K562 (cell line): ENCODE measurements around the gene SYNRG. TPM values are rescaled to one million over a fixed set of nuclear protein-coding genes. Genes with fewer than 3 reads are reported as not detected.

Source experiments
- ATAC-seq: fragments of 200-7000 bp; cut with Tn5 transposase; 3 replicates; pipeline ENCODE4 v1.9.1; 2020; ENCODE audit warnings: moderate library complexity
- BruUV-seq: library from RNA; stranded (reverse); fragments of 400-500 nt; replicated peaks from 2 replicates; lab custom pipeline; 2021; lab: Mats Ljungman, UMichigan
- CTCF ChIA-PET: fragments of 300-600 bp; formaldehyde crosslinking; extraction: SDS; loops from one replicate; lab custom pipeline; 2021; ENCODE audit warnings: low intra/inter-chr PET ratio; lab: Yijun Ruan, JAX
- POLR2A ChIA-PET: fragments of 300-600, 350-650 bp; sonication (Branson Sonifier 250); formaldehyde crosslinking; extraction: SDS; loops from one replicate; lab custom pipeline; 2021; ENCODE audit warnings: antibody characterized with exemption, inconsistent platforms; lab: Yijun Ruan, JAX
- DNase-seq, 4 experiments: peaks; one replicate each; pipeline versions ENCODE4 v3.0.0 to v3.0.0-alpha.2; 2011 to 2018; ENCODE audit warnings: low spot score in 3 of 4, mixed read lengths in 3 of 4; ENCODE audit errors: extremely low read depth in 1 of 4
- FAIRE-seq: peaks from 2 replicates; lab custom pipeline; 2011; peaks lifted over from hg19 to GRCh38; lab: Jason Lieb, UNC
- H2AFZ ChIP-seq: 2 replicates; pipeline ENCODE4 v1.6.0; 2011; ENCODE audit warnings: low read depth, low read length, control low read depth, inconsistent platforms
- H3K27ac ChIP-seq: fragments of 200-600 bp; 3 replicates; pipeline ENCODE4 v1.8.0; 2011; ENCODE audit warnings: low read depth, mild to moderate bottlenecking, control low read depth, inconsistent platforms, low read length, moderate library complexity, mixed read lengths; ENCODE audit errors: extremely low read depth
- H3K27me3 ChIP-seq, 2 experiments: fragments of 300-600 bp in 1 of 2; 2 replicates in 1 of 2; 3 replicates in 1 of 2; pipeline versions ENCODE4 v1.6.0 to v1.8.0; 2011; ENCODE audit warnings: inconsistent platforms in 2 of 2, low read length in 2 of 2, mild to moderate bottlenecking in 1 of 2, mixed read lengths in 1 of 2, moderate library complexity in 1 of 2; ENCODE audit not compliant: control insufficient read depth in 2 of 2, insufficient read depth in 2 of 2
- H3K36me3 ChIP-seq: fragments of 300-600 bp; 3 replicates; pipeline ENCODE4 v1.8.0; 2011; ENCODE audit warnings: mild to moderate bottlenecking, low read length, inconsistent platforms; ENCODE audit not compliant: control insufficient read depth, insufficient read depth
- H3K4me1 ChIP-seq, 2 experiments: fragments of 200-600 bp in 1 of 2; replicated peaks in 1 of 2; 2 replicates in 1 of 2; 3 replicates in 1 of 2; pipeline versions ENCODE4 v1.5.1 to v1.8.0; 2011; ENCODE audit warnings: inconsistent platforms in 2 of 2, low read length in 2 of 2, mild to moderate bottlenecking in 1 of 2, mixed read lengths in 1 of 2, moderate library complexity in 1 of 2; ENCODE audit not compliant: control insufficient read depth in 2 of 2, insufficient read depth in 2 of 2
- H3K4me2 ChIP-seq: 2 replicates; pipeline ENCODE4 v1.6.1; 2011; ENCODE audit warnings: low read length, control low read depth, inconsistent platforms, mixed read lengths; ENCODE audit not compliant: insufficient read depth
- H3K4me3 ChIP-seq: fragments of 200-600 bp; sonication (generic), shearing (Covaris generic); 2 replicates; pipeline ENCODE4 v1.5.1; 2016; ENCODE audit warnings: control low read depth, inconsistent platforms
- H3K79me2 ChIP-seq: fragments of 200-600 bp; 3 replicates; pipeline ENCODE4 v1.8.0; 2011; ENCODE audit warnings: low read length, inconsistent platforms; ENCODE audit not compliant: control insufficient read depth, insufficient read depth
- H3K9ac ChIP-seq, 2 experiments: 2 replicates each; pipeline versions ENCODE4 v1.6.0 to v1.6.1; 2011; ENCODE audit warnings: low read depth in 2 of 2, low read length in 2 of 2, control low read depth in 1 of 2, inconsistent platforms in 1 of 2, mild to moderate bottlenecking in 1 of 2, mixed read lengths in 1 of 2; ENCODE audit not compliant: insufficient read depth in 1 of 2
- H3K9me1 ChIP-seq: one replicate; pipeline ENCODE4 v1.6.0; 2011; ENCODE audit warnings: inconsistent platforms, mild to moderate bottlenecking, low read length, moderate library complexity; ENCODE audit not compliant: control insufficient read depth, insufficient read depth
- H3K9me3 ChIP-seq: replicated peaks from 2 replicates; pipeline ENCODE4 v1.5.1; 2011; ENCODE audit warnings: low read depth, low read length, inconsistent platforms; ENCODE audit not compliant: control insufficient read depth, insufficient read depth
- H4K20me1 ChIP-seq: replicated peaks from 2 replicates; pipeline ENCODE4 v1.6.1; 2011; ENCODE audit warnings: low read length, inconsistent platforms, mixed read lengths; ENCODE audit not compliant: control insufficient read depth, insufficient read depth
- ADNP ChIP-seq: fragments of 200-800 bp; sonication (Bioruptor generic); IDR thresholded peaks from 2 replicates; pipeline ENCODE4 v1.6.1; 2016; ENCODE audit warnings: missing genetic modification characterization, missing compliant biosample characterization
- ATF7 ChIP-seq: fragments of 450-650 bp; IDR thresholded peaks from 2 replicates; pipeline ENCODE4 v1.7.1; 2014; ENCODE audit warnings: mild to moderate bottlenecking, moderate library complexity
- BCL6 ChIP-seq: fragments of 250-450 bp; sonication (Bioruptor Pico); IDR thresholded peaks from 2 replicates; pipeline ENCODE4 v1.4.0; 2020
- CREM ChIP-seq: IDR thresholded peaks from 2 replicates; pipeline ENCODE4 v1.6.1; 2014; ENCODE audit warnings: antibody characterized with exemption, low read depth
- HMGN3 ChIP-seq: IDR thresholded peaks from 2 replicates; pipeline ENCODE4 v1.6.1; 2011; ENCODE audit warnings: borderline replicate concordance, low read depth, mild to moderate bottlenecking, mixed read lengths, low read length; ENCODE audit not compliant: insufficient read length; ENCODE audit errors: extremely low read depth
- HNRNPH1 ChIP-seq: fragments of 200-400 bp; formaldehyde crosslinking; optimal IDR thresholded peaks from 2 replicates; pipeline ENCODE3; 2017; ENCODE audit warnings: low read depth, mild to moderate bottlenecking, low read length, moderate library complexity
- HNRNPL ChIP-seq: fragments of 200-400 bp; formaldehyde crosslinking; IDR thresholded peaks from 2 replicates; pipeline ENCODE4 v1.6.1; 2017; ENCODE audit warnings: low read depth, mild to moderate bottlenecking, low read length
- NR3C1 ChIP-seq: sonication (generic); formaldehyde crosslinking; IDR thresholded peaks from 2 replicates; pipeline ENCODE4 v1.8.1; 2022; ENCODE audit warnings: missing genetic modification reagents
- PHB ChIP-seq: fragments of 250-450 bp; sonication (Bioruptor Pico); IDR thresholded peaks from 2 replicates; pipeline ENCODE4 v1.5.0; 2021
- PPARD ChIP-seq: fragments of 250-450 bp; sonication (Bioruptor Pico); IDR thresholded peaks from 2 replicates; pipeline ENCODE4 v1.8.0; 2022; ENCODE audit warnings: inconsistent platforms, mild to moderate bottlenecking, moderate library complexity
- RNF2 ChIP-seq: sonication (generic); IDR thresholded peaks from 2 replicates; pipeline ENCODE4 v1.6.1; 2016
- TAF9B ChIP-seq: fragments of 450-650 bp; IDR thresholded peaks from 2 replicates; pipeline ENCODE4 v1.6.1; 2018; ENCODE audit warnings: mild to moderate bottlenecking; ENCODE audit not compliant: partially characterized antibody
- TARDBP ChIP-seq: fragments of 450-650 bp; IDR thresholded peaks from 2 replicates; pipeline ENCODE4 v1.6.1; 2016
- ZBTB1 ChIP-seq: sonication (generic); formaldehyde crosslinking; IDR thresholded peaks from 2 replicates; pipeline ENCODE4 v1.8.1; 2023; ENCODE audit warnings: missing genetic modification reagents, low read depth, mild to moderate bottlenecking, borderline replicate concordance
- ZNF217 ChIP-seq: sonication (generic); formaldehyde crosslinking; IDR thresholded peaks from 2 replicates; pipeline ENCODE4 v1.8.0; 2022; ENCODE audit warnings: mild to moderate bottlenecking, missing genetic modification reagents
- ZNF408 ChIP-seq: fragments of 250-450 bp; sonication (Bioruptor Pico); IDR thresholded peaks from 2 replicates; pipeline ENCODE4 v1.4.0; 2020; ENCODE audit warnings: low read depth, mild to moderate bottlenecking, moderate library complexity
- WGBS: fragments of 100-300 bp; shearing (Covaris generic); methylation state at CpG from one replicate; pipeline ENCODE4 v1.1.6; 2016; ENCODE audit warnings: low coverage, mixed read lengths; ENCODE audit not compliant: insufficient coverage; ENCODE audit errors: missing lambda C conversion rate; 5-methylcytosine and 5-hydroxymethylcytosine counted together
- in situ Hi-C: fragments of 300-500 bp; cut with MboI; formaldehyde crosslinking; loops from 4 replicates; pipeline ENCODE4 v1.15.0; 2018; ENCODE audit warnings: inconsistent platforms, mixed read lengths
- intact Hi-C: fragments of 100-400 bp; cut with micrococcal nuclease; formaldehyde crosslinking; loops from 2 replicates; pipeline ENCODE4 v1.14.2; 2022
- polyA plus RNA-seq, 8 experiments: library from polyadenylated mRNA; depleted of rRNA in 4 of 8; stranded (reverse) in 5 of 8; unstranded in 3 of 8; fragments of >200 nt; fragmentation: Nextera tagmentation in 2 of 8; fragmentation: Illumina TruSeq in 1 of 8; extraction: Ambion mirVana in 2 of 8; extraction: Trizol in 1 of 8; gene quantifications; 2 replicates each; pipeline versions ENCODE4 v1.2.1 to v1.2.3, GENCODE V29; 2011 to 2014; ENCODE audit warnings: inconsistent platforms in 1 of 8, missing spikeins in 1 of 8
- total RNA-seq, 7 experiments: library from RNA; depleted of rRNA in 6 of 7; stranded (reverse); fragments of >200 nt in 6 of 7; fragmentation: Illumina TruSeq in 2 of 7; extraction: Trizol in 2 of 7; gene quantifications; 2 replicates each; pipeline versions ENCODE4 v1.2.1 to v1.2.3, GENCODE V29; 2011 to 2021; ENCODE audit warnings: low replicate concordance in 1 of 7
- TF ChIP-seq, protein P1 (sequence below): fragments of 450-650 bp; formaldehyde crosslinking; IDR thresholded peaks from 2 replicates; pipeline ENCODE4 v1.4.0; 2022; ENCODE audit warnings: missing genetic modification characterization
- TF ChIP-seq, protein P2 (sequence below): sonication (generic); formaldehyde crosslinking; IDR thresholded peaks from 2 replicates; pipeline ENCODE4 v1.8.0; 2022; ENCODE audit warnings: mild to moderate bottlenecking, missing genetic modification reagents

Gene SYNRG
- total and polyA plus RNA-seq, 9 of the 15 experiments (the other 6 are each of a cell fraction or from before 2014, with no cell fraction given): 2.9 to 28.2 (median 15.1) TPM

DNA sequence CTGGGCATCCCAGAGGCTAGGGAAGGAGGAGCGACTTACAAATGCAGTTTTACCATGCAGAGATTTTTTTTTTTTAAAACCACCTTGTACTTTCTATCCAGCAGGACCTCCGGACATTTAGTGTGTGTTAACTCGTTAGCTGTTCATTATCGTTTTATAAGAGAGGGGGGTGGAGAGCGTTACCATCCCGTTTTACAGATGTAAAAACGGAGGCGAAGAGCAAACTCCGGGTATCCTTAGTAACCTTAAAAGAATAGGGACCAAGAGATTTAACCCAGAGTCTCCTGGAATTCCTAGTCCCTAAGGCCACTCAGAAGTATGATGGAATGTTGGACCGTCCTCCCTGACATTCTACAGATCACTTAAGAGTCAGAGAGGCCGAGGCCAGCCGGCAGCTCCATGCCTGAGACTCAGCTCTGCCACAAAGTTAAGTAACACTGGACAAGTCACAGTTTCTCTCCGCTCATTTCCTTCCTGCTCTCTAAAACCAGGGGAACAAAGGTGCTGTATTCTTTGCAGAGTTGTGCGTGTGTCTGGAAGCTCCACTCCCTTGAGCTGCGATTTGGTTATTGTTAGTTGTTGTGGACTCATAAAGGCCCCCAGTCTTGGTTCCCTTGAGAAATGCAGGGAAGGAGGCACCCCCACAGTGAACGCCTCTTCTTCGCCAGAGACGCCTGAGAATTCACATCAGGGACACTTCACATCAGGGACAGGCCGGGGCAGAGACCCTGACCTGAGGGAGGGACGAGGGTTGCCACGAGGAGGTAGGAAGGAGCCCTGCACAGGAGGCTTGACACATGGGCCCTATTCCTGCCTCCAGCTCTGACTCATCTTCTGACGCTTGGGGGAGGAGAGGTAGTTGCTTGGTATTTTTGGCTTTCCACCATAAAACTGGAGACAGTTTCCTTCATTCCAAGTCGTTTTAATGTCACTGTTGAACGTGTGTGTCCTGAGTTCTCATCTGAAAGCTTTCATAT, 118.3 kb downstream of the SYNRG start (continued):
- TF ChIP-seq HNRNPH1: no peak

DNA sequence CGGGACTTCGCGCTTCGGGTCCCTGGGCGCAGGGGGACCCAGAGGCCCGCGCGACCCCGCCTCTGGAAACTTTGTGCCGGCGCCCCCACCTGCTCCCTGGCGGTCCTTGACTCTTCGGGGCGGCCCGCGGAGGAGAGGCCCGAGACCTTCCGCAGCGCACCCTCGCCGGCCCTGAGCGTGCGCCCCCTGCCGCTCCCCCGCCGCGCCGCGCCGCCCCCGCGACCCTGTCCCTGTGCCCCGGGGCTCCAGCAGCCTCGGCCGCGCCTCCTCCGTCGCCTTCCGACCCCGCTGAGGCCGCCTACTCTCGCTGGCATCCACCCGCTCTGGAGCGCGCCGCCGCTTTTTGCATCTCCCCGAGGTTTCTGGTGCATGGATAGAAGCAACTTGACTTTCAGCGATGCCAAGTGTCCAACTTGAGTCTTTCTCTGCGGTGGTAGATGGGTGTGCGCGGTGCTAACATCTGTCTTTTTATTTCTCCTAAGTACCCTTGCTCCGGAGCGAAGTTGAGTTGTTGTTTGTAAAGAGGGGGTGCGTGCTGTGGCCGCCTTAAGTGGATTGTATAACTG, 119.1 kb downstream of the SYNRG start:
- CTCF ChIA-PET: no interaction called here
- intact Hi-C loops: no loop called here
- DNase-seq: peak in 1 of 4 experiments; percentile 80
- no peaks in the 10 kb centered on the region for H3K9me1 ChIP-seq
- in situ Hi-C loops: no loop called here
- peak overlapping the region; percentile 90 for H3K4me2 ChIP-seq
- no TSS peak for BruUV-seq
- peaks cover 51% of the 10 kb centered on the region for H3K79me2 ChIP-seq
- H3K36me3 ChIP-seq: no peaks in the 10 kb centered on the region
- H3K4me1 ChIP-seq: peaks cover 11 to 24% of the 10 kb centered on the region in 2 experiments; a peak in 4 of 5 replicates
- 1% methylated on average over 24 of the region's 56 CpGs for WGBS
- POLR2A ChIA-PET: interaction anchor here (0.5 to 1.0 kb wide), 5 partner anchors 10 to 301 kb away, joined by 3 to 6 read pairs (median 3); no protein-coding TSS in a partner anchor
- H3K27ac ChIP-seq: peak overlapping the region; percentile 79; the same call in 2 of the 3 replicates
- no peaks in the 10 kb centered on the region for H3K9me3 ChIP-seq
- H3K27me3 ChIP-seq: no peaks in the 10 kb centered on the region
- peak; percentile 72 for ATAC-seq
- no peak for FAIRE-seq
- H2AFZ ChIP-seq: peak overlapping the region; percentile 62
- H3K9ac ChIP-seq: peak overlapping the region; percentile 61 to 90
- H3K4me3 ChIP-seq: peak overlapping the region; percentile 74
- H4K20me1 ChIP-seq: no peaks in the 10 kb centered on the region
- peak; percentile 90 for TF ChIP-seq ZBTB1 (CRISPR knock-in tag)
- no peak for TF ChIP-seq PHB (CRISPR knock-in tag)
- TF ChIP-seq PPARD (CRISPR knock-in tag): no peak
- no peak for TF ChIP-seq TARDBP
- no peak for TF ChIP-seq NR3C1 (CRISPR knock-in tag)
- TF ChIP-seq RNF2: no peak
- no peak for TF ChIP-seq TAF9B
- TF ChIP-seq ZNF217 (CRISPR knock-in tag): no peak
- TF ChIP-seq HMGN3: peak; percentile 13
- TF ChIP-seq HNRNPL: no peak
- TF ChIP-seq, protein P1, sequence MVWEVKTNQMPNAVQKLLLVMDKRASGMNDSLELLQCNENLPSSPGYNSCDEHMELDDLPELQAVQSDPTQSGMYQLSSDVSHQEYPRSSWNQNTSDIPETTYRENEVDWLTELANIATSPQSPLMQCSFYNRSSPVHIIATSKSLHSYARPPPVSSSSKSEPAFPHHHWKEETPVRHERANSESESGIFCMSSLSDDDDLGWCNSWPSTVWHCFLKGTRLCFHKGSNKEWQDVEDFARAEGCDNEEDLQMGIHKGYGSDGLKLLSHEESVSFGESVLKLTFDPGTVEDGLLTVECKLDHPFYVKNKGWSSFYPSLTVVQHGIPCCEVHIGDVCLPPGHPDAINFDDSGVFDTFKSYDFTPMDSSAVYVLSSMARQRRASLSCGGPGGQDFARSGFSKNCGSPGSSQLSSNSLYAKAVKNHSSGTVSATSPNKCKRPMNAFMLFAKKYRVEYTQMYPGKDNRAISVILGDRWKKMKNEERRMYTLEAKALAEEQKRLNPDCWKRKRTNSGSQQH (CRISPR knock-in tag): no peak
- TF ChIP-seq ATF7: no peak
- TF ChIP-seq CREM: peak; percentile 46; the same call in 1 of the 2 replicates
- TF ChIP-seq ZNF408: no peak
- no peak for TF ChIP-seq ADNP (tag)
- no peak for TF ChIP-seq BCL6
- TF ChIP-seq, protein P2, sequence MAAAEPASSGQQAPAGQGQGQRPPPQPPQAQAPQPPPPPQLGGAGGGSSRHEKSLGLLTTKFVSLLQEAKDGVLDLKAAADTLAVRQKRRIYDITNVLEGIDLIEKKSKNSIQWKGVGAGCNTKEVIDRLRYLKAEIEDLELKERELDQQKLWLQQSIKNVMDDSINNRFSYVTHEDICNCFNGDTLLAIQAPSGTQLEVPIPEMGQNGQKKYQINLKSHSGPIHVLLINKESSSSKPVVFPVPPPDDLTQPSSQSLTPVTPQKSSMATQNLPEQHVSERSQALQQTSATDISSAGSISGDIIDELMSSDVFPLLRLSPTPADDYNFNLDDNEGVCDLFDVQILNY (CRISPR knock-in tag): no peak
